COR-L47 (cell line): Measurements from ENCODE around the gene ADARB2.

Experiments
- DNase-seq: peaks from one replicate; lab custom pipeline; 2025; lab: John Stamatoyannopoulos, UW

The ADARB2 gene

GRCh38 chr10:1315178-1315577, 422.1 kb downstream of the ADARB2 start:
- no peak for DNase-seq

GRCh38 chr10:1311726-1312125, 425.6 kb downstream of the ADARB2 start:
- no peak for DNase-seq

DNA sequence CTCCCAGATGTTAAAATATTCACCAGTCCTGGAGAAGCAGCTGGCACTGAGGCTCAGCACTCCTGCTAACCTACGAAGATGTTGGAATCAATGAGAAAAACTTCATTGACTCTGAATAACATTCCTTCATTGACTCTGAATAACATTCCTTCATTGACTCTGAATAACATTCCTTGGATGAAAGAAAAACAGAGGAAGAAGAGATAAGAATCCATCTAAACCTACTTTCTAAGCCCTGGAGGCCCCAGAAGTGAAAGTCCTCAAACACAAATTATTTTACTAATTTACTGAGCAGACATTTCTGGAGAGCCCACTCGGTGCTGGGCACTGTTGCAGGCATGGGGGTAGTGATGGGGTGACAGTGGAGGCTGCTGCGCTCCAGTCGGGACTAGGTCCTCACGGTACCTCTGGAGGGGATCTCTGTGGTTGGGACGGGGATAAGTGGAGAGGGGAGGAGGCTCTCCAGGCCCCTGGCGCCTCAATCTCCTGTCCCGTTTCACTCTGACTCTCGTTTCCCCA, 427.0 kb downstream of the ADARB2 start:
- DNase-seq, result no peak

DNA sequence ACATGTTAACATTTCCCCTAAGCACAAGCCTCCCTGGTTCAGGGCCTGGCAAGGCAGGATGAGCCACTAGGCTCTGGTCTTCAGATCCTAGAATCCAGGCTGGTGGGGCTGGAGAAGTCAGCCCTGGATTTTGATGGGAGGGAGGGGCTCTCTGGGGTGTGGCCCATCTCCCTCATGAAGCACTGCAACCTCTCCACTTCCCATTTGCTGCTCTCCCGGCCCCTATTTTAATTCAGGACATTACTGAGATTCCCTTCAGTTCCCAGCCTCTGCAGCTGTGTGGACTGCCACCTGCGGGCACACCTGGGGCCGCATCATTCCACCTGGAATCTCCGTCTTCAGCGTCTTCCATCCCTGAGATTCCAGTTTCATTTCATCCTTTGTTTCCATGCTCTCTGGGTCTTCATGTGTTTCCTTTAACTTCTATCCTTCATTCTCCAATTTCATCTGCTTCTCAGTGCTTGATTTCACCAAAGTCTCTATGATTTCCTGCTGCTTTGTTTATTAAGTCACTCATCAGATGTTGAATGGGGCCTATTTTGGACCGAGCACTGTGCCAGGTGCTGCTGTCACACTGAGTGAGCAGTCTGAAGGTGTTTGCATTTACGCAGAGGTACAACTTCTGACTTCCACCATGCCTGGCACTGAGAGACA, 427.6 kb downstream of the ADARB2 start:
- no peak for DNase-seq

DNA sequence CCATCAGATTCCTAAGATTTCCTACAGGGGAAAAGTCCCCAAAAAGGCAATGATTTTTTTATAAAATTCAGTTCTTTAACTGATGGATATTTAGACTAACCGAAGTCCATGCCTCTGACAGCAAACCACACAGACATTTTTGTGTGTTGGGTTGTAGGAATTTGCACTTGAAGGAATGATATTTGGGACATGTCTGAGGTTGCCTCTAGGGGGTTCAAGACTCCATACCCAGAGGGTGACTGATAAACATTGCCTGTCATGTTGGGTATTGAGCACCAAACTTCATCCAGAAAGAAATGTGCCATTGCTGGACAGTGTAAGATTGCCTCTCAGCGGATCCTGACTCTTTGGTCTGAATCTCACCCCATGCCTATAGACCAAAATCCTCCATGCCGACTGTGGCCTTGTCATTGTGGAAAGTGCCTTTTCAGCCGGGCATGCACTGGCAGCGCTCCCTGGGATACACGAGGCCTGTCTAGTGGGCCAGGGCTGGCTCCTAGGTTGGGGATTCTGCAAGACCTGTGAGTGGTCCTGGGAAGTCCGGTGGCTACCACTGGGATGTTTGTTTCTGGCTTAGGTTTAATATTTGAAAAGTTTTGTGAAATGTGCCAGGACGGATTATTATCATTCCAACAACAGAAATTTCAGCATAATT, 428.2 kb downstream of the ADARB2 start:
- no peak for DNase-seq

GRCh38 chr10:1308173-1308961, 429.0 kb downstream of the ADARB2 start:
- DNase-seq, result no peak

DNA sequence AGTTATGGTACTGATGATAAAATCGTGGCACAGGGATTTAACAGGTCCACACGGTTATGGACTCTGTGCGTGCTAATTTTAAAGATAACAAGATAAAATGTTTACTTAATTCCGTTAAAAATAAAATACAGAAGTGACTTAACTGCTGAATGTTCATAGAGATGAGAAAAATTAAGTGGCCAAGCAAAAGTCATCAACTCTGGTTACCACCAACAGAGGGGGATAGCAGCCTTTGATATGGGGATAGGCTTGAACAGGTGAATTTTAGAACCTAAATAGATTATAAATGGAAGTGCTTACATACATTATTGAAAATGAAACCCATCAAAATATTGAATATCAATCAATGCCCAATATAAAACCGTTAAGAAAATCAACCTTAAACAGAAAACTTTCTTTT, 436.2 kb downstream of the ADARB2 start:
- no peak for DNase-seq

DNA sequence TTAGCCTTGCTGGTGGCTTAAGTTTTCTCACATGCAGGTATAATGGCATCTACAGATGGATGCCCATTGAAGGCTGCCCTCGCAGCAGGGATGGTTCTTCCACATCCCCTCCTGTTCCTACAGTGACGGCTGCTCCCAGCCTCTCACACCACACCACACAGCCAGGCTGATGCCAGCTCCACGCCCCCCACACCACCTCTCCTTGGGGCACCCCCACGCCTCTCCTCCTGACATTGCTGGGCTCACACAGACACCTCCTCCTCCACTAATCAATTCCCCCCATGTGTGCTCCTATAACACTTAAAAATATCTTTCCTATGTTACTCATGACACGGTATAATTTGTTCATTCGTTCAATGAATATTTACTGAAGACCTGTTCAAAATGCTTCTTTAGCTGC, 437.1 kb downstream of the ADARB2 start:
- DNase-seq, result no peak

- no peak for DNase-seq
These were observed 438.1 kb downstream of the ADARB2 start for GRCh38 chr10:1299041-1299726.

DNA sequence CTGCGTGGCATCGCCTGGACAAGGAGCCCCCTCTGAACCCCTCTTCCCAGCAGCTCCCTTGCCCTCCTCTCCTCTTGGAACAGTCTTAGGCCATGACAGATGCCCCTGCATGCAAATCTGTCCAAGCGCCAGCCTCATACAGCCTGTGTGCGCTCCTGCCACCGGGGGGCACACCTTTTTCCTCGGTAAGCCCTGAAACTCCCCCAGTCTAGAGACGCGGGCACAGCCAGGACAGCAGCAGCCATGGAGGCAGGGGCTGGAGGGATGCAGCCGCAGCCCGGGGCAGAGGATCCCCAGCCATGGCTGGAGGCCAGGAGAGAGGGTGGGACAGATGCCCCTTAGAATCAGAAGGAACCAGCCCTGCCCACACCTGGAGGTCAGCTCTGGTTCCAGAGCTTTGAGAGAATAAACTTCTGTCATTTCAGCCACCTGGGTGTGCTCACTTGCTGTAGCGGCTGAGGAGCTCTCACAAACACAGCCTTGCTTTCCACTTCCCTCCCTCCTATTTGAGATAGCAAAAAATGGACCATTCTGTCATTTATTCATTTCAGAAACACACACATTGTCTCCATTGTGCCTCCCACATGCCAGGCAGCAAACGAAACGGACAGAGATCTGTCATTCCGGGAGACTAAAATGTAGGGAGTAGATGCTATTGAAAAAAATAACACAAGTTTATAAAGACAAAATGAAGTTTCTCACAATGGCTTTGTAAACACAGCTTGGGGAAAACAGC, 439.6 kb downstream of the ADARB2 start:
- no peak for DNase-seq

- DNase-seq, result no peak
These were observed 441.4 kb downstream of the ADARB2 start for GRCh38 chr10:1295756-1296480.

DNA sequence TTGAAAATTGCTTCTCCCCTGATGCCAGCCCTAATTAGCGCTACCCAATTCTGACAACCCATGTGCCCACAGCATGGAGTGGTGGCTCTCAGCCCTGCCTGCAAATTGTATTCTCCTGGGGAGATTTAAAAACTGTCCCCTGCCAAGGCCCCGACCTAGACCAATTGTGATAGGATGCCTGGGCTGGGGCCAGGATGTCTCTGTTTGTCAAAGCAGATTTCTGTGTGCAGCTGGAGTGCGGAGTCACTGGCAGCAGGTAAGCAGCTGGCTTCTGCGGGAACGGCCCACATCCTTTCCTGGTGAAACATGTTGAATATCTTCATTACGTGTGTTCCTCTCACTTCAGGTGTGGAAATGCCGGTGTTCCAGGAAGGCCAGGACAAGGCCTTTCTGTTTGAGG, 442.6 kb downstream of the ADARB2 start:
- DNase-seq, result no peak

DNA sequence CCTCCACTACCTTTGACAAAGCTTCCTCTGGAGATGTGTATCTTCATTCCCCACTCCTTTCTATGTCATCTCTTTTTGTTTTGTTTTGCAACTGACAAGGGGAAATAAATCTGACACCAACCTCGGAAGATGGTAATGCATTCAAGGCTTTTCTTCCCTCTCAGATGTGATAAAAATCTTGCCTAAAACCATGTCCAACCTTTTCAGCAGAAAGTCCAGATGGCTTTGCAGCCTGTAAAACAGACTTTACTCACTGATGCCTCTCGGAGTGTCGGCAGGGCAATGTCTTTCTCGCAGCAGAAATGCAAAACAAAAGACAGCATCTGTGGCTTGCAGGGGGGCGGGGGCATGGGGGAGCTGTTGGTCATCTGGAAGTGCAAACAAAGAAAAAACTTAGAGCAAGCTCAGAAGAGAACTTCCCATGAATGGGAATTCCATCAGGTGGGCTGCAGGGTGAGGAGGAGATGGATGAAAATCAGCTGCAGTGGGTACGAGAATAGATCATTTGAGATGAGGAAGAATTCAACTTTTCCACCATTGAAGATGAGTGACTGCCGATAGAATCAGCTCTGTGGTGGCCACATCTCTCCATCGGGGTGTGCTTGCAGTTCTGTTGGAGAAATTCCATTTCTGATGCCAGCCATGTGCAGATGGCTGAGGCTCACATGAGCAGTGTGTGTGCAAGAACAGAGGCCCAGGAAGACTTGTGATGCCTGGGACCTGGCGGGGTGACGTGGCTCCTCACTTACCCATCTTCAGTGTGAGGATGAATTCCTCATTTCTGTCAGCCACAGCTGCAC, 443.5 kb downstream of the ADARB2 start:
- no peak for DNase-seq

DNA sequence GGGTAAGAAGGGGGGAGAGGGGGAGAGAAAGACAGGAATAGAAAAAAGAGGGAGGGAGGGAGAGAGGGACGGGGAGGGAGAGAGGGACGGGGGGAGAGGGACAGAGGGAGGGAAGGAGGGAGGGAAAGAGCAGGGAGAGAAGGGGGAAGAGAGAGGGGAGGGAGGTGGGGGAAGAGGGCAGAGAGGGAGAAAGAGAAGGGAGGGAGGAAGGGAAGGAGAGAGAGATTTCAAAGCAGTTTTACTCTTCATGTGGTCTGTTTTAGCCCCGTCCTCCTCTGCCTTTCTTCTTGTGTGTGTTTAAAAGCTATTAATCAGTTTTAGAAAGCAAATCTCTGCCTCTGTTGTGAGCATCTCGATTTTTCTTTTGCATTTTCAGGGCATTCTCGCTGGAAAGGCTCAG, 444.2 kb downstream of the ADARB2 start:
- DNase-seq, result no peak

DNA sequence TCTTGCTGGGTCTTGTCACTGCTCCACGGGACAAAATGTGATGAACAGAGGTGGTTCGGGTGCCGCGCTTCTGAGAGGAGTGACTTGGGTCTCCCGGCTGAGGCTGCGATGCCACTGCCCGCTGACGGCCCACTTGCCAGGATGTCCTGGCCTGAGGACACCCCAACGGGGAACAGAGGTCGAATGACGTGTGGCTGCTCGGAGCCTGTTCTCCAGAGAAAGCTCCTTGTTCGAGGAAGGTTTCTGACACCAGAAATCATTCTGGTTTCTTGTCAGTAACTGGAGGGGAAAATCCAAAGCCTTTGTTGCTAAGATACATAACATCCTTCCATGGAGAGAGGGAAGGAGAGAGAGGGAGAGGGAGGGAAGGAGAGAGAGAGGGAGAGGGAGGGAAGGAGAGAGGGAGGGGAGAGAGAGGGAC, 444.7 kb downstream of the ADARB2 start:
- no peak for DNase-seq

- DNase-seq, result no peak
These were observed 445.9 kb downstream of the ADARB2 start for GRCh38 chr10:1291178-1292090.

GRCh38 chr10:1290071-1290471, 447.3 kb downstream of the ADARB2 start:
- DNase-seq, result no peak

GRCh38 chr10:1289591-1289990, 447.7 kb downstream of the ADARB2 start:
- DNase-seq, result no peak

- DNase-seq, result no peak
These were observed 449.3 kb downstream of the ADARB2 start for GRCh38 chr10:1287971-1288401.
